NCI-H82 treated with DMSO at 0.1 percent for 48 hours (cell line): ENCODE data around the gene ARV1.
A peak's percentile ranks its signal among the peaks of the same experiment; 100 is the strongest.
"Not testable (repeated sequence)": the region's sequence is repeated elsewhere in the genome, so short reads cannot be mapped to it uniquely, and the experiment has no call there.

ENCODE experiments used
- DNase-seq: peaks from one replicate; lab custom pipeline; 2025; ENCODE audit not compliant: unreplicated experiment; lab: John Stamatoyannopoulos, UW

The ARV1 gene

GRCh38 chr1:231040800-231041718 is 62.2 kb downstream of the ARV1 start:
- peak; percentile 82 for DNase-seq

GRCh38 chr1:231041719-231042261 is 62.9 kb downstream of the ARV1 start:
- no peak for DNase-seq

GRCh38 chr1:231044588-231044987 is 65.7 kb downstream of the ARV1 start:
- no peak for DNase-seq

GRCh38 chr1:231045286-231045685 is 66.4 kb downstream of the ARV1 start:
- no peak for DNase-seq

- DNase-seq, result not testable (repeated sequence)
Measured at GRCh38 chr1:231045921-231046729, 67.2 kb downstream of the ARV1 start.

- no peak for DNase-seq
Measured at GRCh38 chr1:231046730-231047395, 68.0 kb downstream of the ARV1 start.

- DNase-seq, result not testable (repeated sequence)
Measured at GRCh38 chr1:231047529-231047928, 68.6 kb downstream of the ARV1 start.

GRCh38 chr1:231048419-231048818 is 69.5 kb downstream of the ARV1 start:
- not testable (repeated sequence) for DNase-seq

GRCh38 chr1:231049121-231049979 is 70.5 kb downstream of the ARV1 start:
- DNase-seq, result no peak
